NCI-H146 treated with DMSO at 0.1 percent for 48 hours (cell line): Measurements from ENCODE around the gene REV1.

ENCODE experiments used
- DNase-seq: peaks from one replicate; lab custom pipeline; 2025; ENCODE audit not compliant: unreplicated experiment; lab: John Stamatoyannopoulos, UW

Gene REV1

DNA sequence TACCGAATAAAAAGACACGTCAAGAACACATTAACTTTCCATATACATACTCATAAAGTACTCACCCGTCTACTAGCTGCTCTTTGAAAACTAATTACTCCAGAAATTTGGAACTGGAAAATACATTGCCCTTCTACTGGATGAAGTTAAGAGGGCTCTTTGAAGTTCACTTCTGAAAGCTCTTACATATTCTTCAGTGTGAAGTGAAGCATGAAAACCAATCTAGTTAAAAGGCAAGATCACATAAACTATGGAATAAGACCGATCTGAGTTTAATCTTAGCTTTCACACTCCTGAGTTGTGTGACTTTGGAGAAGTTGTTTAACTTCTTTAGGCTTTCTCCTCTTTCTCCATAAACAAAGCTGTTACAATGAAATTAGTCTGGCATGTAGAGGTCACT lies 38.5 kb downstream of the REV1 start:
- no peak for DNase-seq

DNA sequence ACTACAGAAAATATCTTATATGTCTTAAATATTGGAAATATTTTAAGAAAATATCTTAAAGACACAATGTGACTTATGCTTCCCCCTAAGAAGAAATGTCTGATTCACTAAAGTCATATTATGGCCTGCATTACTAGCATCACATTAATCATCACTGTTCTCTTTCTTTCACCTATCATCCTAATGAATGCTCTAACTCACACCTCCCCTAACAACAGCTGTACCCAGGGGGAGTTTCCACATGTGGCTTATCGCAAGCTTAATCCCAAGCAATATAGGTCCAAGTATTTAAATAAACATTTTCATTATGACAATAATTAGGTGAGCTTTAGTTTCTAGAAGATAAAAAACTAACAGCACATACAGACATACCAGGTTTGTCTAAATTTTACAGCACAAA lies 39.6 kb downstream of the REV1 start:
- DNase-seq = no peak

DNA sequence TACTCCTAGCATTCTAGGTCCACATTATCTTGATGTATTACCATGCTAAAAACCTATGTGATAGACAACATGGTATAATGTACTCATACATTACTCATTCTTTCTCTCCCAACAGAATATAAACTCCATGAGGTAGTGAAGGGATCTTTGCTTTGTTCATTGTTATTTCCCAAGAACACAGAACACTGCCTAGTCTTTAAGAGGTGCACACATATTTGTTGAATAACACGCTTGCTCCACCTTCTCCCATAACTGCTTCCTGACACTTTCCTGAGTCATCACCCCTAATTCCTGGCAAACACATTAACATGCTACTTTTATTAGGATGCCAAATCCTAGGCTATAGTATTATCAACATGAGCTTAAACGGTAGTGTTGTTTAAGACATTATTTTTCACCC lies 41.3 kb downstream of the REV1 start:
- no peak for DNase-seq

DNA sequence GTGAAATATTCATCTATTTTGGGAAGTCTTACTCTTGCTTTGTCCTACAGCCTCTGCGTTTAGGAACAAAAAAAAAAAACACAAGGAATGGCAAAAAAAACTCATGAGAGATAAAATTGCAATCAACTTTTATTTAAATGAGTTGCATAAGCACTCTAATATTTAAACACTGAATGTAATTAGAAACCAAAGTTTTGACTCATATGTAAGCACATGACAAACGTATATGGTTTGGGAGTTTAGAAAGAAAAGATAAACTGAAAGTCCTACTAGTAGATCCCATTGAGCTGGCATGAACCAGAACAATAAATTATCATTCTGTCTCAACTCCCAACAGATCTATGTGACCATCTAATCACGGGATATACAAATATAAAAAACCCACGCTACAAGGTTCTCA lies 44.8 kb downstream of the REV1 start:
- DNase-seq = no peak

DNA sequence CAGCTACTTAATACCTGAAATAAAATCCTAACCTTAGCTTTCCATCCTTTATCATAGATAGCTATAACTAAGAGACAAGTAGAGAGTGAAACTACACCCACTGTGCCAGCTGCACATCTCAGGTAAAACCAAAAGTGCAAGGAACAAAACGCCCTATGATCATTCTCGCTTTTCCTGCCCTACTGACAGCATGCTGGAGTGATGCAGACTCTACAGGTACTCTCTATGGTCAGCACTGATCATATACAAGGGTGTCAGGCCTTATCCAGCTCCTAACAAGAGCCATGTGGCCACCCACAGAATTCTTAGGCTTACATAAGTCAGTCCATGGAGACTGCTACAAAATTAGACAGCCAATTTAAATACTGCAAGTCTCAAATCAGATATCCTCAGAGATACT lies 45.6 kb downstream of the REV1 start:
- DNase-seq = no peak

DNA sequence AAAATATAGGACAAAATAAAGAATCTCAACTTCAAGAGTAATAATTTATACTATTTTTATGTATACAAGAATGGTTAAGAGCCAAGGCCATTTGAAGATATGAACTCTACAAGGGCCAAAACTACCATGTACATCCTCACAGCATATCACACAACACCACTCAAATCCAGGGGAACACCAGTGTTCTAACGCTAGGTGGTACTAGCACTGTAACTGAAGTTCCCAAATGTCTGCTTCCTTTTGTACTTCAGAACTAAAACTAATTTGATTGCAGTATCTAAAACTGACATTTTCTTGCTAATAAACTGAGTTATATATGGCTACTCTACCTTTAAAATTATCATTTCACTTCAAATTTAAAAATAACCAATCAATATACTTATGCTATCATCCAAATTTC lies 47.0 kb downstream of the REV1 start:
- DNase-seq = no peak

DNA sequence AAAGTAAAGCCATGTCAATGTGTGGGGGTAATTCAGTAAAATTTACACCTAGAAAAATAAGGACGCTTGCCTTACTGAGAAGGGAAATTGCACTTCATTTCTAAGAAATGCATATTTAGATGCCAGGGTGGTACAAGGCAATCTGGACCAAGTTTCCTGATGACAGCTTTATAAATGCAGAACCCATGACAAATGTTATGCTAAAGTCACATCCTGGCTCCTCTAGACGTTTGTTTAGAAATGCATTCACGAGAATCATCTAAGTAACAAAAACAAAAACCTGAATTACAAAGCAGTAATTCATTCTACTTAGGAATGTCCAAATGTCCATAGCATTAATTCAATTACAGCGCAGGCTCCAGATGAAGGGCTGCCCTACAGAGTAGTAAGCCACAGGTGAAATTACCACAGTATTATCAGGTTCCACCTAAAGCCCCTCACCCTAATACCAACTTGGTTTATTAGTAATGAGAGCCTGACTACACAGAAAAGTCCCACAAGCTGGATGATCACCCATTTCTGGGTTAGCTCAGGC lies 49.8 kb downstream of the REV1 start:
- no peak for DNase-seq

DNA sequence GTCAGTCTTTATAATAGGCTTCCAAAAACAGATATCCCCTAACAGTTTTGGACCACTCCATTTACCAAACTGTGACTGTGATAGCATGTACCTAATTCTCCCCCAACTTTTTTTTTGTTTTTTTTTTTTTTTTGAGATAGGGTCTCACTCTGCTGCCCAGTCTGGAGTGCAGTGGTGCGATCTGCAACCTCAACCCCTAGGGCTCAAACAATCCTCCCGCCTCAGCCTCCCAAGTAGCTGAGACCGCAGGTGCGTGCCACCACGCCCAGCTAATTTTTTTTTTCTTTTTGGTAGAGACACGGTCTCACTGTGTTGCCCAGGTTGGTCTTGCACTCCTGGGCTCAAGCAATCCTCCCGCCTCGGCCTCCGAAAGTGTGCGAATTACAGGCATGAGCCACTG lies 52.9 kb downstream of the REV1 start:
- no peak for DNase-seq

DNA sequence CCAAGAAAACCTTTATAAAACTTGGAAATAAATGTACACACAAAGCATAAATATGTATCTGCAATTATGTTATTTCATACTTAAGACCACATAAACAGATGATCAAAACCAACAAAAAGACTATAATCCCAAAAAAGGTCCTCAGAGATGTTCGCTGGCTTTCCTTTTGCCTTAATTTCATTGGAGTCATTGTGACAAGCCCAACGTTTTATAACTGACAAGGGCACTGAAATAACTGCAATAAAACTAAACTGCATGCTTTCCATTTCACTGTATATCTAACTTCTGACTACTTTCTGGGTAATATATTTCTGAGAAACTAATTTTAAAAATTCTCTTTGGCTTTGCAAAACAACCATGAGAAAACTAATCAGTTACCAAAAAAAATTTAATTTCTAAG lies 56.5 kb downstream of the REV1 start:
- no peak for DNase-seq

DNA sequence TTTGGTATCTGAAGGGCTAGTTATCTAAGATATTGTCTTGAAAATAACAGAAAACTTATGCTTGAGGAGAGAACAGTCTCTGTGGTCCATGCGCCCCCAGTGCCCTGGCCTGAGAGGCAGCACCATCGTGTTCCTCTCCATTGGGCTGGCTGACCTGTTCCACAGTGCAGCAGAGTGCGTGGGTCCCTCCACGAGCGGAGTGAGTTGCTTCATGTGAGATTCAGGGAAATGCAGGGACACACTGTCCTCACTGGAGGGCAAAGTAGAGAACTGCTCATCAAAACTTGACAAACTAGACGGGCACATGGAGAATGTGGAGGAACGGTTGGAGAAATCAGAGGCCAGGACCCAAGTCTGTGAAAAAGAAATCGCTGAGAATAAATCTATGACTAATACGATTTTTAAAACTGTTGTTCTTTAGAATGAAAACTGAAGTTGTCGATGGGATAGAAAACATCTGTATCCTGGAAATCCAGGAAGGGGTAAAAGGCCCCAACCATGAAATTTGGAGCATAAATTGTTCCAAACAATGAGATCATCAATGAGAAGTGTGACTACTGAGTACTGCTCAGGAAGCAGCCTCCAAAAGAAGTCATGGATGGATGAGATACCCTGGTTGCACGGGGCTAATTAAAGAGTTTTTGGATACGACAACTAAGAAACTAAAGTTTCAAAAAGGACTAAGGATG lies 58.1 kb downstream of the REV1 start:
- DNase-seq = no peak

DNA sequence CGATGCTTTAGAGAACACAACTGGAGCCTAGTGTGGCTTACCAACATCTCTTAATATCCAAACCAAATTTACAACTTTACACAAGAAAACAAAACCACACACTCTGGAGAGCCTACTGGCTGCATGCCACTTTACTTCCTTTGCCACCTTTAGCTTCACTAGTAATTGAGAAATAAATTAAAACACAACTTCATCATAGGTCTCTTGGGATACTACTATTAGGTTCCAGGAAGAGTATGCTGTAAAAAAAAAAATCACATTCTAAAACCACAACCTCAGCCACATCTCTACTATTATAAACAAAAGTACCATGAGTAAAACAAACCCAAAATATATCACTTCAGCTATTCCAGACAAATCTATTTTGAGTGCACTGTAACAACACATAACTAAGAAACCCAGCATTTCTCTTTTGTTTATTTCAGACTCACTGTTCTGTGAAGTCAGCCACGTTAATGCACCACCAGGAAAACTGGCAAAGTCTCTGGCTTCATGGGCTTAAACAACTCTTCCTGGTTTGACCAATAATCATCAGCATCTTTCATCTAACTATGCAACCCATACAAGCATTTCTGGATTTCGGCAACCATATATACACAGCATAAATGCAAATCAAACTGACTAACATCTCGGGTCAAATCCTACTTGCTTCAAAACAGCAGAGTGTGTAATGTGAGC lies 59.1 kb downstream of the REV1 start:
- DNase-seq = no peak

DNA sequence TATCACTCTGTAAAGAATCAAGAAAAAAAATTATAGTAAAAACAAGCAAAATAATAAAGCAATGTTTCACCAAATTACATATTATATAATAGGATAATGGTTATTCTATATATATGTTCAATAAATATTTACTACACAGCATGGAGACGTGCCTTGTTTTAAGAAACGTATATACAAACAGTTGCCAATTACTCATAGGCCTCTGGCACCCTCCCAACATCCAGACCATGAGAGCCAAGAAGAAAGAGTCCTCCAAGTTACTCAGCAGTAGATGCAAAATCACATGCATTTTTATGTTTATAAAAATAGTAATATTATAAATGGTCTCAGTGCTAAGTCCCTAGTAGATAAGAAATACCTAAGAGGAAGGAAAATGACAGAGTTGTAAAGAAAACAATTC lies 64.8 kb downstream of the REV1 start:
- no peak for DNase-seq

DNA sequence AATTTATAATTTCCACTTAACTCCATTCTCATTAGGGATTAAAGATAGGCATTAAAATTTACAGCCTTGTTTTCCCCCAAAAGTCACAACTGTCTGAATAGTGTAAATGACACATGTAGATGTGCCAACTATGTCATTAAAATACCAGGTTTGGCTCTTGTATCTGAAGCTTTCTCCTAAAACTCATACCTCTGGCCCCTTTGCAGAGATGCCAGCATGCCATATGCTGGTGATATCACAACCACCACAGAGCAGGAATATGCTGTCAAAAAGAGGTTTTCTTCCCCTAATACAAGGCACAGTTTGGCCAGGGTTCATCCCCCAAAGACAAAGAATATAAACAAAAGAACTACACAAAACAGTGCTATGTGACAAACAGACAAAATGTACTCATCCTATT lies 65.4 kb downstream of the REV1 start:
- no peak for DNase-seq

DNA sequence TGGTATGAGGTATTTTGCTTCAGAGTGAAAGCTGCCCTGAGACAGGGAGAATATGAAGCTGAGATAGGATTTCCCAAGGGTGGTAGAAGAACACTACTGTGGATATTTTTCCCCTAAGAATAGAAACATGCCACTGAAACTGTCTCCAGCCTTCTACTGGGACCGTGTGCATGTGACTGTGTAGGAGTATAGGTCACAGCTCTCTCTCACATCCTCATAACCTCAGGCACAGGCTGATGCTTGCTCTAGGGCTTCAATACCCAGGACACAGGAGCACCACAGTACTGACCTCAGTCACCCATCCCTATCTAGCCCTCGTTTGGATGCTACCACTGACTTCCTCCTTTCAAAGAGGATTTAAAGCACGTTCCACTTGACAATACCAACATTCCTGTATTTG lies 67.2 kb downstream of the REV1 start:
- no peak for DNase-seq

DNA sequence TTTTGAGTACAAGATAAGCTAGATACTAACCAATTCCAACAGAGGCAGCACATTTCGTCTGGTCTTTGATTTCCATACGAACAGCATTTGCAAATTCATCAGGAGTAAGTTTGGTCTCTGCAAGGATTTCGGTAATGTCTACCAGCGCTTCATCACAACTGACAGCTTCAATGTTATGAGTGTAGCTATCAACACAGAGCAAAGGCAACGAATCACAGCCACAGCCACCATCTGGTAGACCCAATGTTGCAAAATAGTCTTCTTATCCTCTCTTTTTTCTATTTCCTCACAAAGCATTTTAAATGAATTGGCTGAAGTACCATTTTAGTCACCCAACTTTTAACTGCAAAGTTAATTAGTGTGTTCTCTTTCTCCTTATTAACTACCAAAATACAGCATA lies 68.3 kb downstream of the REV1 start:
- no peak for DNase-seq

DNA sequence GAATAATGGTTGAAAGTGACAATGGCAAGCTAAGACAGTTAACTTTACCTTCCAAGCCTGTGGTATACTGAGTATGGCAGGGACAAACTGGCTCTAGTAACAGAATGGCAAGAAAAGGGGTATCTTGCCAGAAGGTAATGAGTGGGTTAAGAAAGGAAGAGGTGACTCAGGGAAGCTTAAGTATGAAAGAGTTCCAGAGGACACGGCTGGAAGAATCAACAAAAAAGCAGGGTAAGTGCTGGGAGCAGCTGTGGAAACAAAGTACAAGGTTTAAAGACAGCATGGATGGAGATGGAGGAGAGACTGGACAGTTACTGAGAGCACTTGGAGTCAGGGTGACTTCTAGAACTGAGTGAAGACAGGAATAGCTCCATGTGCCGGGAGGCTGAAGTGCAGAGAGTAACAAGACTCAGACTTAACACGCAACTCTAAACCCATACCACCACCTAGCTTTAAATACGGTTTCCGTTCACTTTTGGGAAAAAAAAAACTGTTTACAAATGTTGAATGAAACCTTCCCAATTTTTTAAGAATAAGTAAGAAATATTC lies 69.0 kb downstream of the REV1 start:
- DNase-seq = no peak

DNA sequence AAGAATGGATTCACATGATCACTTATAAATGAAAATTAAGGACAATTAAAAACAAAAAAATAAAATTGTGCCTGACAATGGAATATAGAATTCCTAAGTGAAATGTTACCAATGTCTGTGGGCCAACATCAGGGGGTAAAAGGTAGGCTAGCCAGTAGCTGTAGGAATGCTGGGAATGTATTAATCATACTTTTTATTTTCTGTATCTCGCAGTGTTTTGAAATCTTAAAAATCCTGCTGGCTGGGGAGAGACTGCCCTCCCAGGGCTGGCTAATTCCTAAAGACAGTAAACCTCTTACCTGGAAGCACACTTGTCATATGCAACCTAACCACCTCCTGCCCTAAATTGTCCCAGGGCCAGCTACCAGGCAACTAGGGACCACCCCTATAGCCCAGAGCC lies 69.8 kb downstream of the REV1 start:
- no peak for DNase-seq

DNA sequence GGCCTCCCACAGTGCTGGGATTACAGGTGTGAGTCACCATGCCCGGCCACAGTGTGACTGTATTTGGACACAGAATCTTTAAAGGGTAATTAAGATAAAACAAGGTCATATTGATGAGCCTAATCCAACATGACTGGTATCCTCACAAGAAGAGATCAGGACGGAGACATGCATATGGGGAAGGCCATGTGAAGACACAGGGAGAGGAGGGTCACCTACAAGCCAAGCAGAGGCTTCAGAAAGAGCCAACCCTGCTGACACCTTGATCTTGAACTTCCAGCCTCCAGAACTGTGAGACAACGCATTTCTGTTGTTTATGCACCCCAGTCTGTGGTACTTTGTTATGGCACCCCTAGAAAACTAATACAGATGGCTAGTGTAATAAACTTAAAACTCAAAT lies 72.4 kb downstream of the REV1 start:
- no peak for DNase-seq

DNA sequence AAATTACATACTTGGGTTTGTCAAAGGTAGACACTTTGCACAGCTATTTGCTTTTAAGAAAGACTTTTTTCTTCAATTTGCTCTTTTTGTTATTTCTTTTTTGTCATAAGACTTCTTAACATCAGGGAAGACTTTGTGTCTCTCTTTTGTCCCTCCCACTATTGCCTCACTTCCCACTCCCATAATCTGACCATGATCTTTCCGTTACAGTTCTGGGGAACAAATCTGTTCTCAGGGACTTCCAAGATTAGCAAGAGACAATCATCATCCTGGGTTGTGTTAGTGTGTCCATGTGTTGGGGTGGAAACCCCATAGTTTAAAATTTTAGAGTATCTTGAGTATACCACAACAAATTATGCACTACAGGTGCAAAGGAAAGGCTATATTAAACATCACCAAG lies 75.3 kb downstream of the REV1 start:
- no peak for DNase-seq

DNA sequence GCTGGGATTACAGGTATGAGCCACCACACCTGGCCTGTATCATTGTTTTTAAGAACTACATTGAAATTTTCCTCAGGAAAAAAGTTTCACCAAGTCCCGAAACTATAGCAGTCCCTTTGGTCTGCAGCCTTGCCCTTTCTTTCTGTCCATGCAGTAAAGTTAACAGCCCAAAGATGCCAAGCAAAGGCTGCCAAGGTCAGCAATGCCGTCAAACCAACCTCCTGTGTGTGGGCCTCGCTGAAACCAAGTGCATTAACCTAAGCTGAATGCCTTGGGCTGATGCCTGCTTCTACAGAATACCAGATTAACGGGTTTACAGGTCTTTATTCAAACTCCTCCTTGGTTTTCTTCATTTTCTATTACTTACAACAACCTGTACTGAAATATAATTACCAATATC lies 79.5 kb downstream of the REV1 start:
- no peak for DNase-seq

DNA sequence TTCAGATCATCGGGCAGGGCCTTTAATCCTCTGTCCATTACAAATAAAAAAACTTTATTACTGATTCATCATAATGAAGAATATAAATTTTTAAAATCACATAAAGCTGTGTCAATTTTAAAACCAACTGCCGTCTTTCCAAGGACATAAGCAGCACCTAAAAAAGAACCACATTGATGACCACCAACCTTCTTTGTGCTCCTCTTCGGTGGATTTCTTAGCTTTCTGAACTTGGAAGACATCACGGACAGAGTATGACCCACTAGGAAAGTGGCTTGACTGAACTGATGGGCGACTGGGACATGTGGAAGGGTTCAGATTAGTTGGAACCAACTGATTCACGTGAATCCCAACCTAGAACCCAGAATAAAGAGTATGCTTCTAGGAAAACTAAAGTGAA lies 83.7 kb downstream of the REV1 start:
- DNase-seq = no peak

DNA sequence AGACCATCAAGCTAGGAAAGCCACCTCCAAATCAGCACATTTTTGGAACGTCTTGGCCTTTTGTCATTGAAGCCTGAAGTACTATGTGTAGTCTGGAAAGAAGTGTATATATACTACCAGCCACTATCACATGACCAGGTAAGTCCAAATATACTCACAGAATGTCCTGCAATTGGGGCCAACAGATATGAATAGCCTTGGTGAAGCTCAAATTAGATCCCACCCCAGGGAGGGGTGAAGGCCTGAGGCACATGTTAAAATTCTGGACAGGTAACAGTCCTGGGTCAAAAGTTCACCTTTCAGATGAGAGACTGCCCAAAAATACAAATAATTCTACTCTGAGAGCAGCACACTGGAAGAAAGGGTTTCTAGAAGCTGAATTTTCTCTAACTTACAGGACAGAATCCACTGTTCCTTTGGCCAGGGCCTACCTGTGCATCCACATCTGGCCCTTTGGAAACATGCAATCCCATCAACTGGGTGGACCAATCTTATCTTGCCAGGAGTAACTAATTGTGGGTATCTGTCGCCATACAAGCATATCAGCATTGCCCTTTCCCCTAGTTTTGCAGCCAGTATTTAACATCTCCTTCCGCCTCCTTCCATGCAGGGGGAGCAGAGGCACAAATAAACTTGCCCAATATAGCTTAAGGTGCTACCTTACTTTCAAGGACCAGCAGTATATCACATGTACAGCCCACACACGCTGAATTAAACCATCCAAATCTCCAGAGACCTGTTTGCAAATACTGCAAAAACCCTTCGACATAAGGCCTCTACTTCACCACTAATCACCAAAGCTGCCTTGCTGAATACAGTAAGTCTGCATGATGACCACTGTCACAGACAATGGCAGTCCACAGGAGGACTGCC lies 84.8 kb downstream of the REV1 start:
- no peak for DNase-seq
